SK-N-SH treated with all-trans-retinoic acid at 6 μM for 48 hours (cell line): ENCODE data around the gene BRF1.

Experiments
- CSDC2 ChIP-seq: fragments of 250-450 bp; sonication (Bioruptor Pico); IDR thresholded peaks from 2 replicates; pipeline ENCODE4 v1.5.0; 2020; ENCODE audit warnings: mild to moderate bottlenecking, moderate library complexity
- TF ChIP-seq, protein P1 (sequence below): fragments of 250-450 bp; sonication (Bioruptor Pico); IDR thresholded peaks from 2 replicates; pipeline ENCODE4 v1.5.1; 2020; ENCODE audit warnings: low read depth, mild to moderate bottlenecking, moderate library complexity
- TF ChIP-seq, protein P2 (sequence below): fragments of 250-450 bp; sonication (Bioruptor Pico); IDR thresholded peaks from 2 replicates; pipeline ENCODE4 v1.5.0; 2020; ENCODE audit warnings: mild to moderate bottlenecking, moderate library complexity

DNA sequence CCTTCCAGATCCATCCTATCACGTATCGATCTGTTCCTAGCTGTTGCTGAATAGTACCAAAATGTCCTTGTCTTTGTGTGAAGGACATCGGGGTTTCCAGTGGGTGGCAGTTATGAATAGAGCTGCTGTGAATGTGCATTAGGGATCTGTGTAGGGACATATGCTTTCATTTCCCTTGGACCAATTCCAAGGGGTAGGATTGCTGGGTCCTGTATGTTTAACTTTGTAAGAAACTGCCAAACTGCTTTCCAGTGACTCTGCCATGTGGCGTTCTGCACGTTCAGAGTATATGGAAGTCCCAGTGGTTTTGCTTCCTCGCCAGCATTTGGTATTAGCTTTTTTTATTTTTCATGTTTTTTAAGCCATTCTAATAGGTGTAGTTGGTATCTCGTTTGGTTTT is 42.4 kb upstream of the BRF1 start:
- TF ChIP-seq, protein P1, sequence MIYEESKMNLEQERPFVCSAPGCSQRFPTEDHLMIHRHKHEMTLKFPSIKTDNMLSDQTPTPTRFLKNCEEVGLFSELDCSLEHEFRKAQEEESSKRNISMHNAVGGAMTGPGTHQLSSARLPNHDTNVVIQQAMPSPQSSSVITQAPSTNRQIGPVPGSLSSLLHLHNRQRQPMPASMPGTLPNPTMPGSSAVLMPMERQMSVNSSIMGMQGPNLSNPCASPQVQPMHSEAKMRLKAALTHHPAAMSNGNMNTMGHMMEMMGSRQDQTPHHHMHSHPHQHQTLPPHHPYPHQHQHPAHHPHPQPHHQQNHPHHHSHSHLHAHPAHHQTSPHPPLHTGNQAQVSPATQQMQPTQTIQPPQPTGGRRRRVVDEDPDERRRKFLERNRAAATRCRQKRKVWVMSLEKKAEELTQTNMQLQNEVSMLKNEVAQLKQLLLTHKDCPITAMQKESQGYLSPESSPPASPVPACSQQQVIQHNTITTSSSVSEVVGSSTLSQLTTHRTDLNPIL: no peak
- TF ChIP-seq, protein P2, sequence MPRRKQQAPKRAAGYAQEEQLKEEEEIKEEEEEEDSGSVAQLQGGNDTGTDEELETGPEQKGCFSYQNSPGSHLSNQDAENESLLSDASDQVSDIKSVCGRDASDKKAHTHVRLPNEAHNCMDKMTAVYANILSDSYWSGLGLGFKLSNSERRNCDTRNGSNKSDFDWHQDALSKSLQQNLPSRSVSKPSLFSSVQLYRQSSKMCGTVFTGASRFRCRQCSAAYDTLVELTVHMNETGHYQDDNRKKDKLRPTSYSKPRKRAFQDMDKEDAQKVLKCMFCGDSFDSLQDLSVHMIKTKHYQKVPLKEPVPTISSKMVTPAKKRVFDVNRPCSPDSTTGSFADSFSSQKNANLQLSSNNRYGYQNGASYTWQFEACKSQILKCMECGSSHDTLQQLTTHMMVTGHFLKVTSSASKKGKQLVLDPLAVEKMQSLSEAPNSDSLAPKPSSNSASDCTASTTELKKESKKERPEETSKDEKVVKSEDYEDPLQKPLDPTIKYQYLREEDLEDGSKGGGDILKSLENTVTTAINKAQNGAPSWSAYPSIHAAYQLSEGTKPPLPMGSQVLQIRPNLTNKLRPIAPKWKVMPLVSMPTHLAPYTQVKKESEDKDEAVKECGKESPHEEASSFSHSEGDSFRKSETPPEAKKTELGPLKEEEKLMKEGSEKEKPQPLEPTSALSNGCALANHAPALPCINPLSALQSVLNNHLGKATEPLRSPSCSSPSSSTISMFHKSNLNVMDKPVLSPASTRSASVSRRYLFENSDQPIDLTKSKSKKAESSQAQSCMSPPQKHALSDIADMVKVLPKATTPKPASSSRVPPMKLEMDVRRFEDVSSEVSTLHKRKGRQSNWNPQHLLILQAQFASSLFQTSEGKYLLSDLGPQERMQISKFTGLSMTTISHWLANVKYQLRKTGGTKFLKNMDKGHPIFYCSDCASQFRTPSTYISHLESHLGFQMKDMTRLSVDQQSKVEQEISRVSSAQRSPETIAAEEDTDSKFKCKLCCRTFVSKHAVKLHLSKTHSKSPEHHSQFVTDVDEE (CRISPR knock-in tag): no peak
- no peak for TF ChIP-seq CSDC2 (CRISPR knock-in tag)
